Psoas muscle (tissue), 8 donors: ENCODE data around the gene RAG1. TPM values are rescaled to one million over a fixed set of nuclear protein-coding genes. Genes with fewer than 3 reads are reported as not detected.

Source experiments
- ATAC-seq, 4 donors: fragments of 200-7000 bp; cut with Tn5 transposase; one replicate each; pipeline ENCODE4 v1.9.1; 2020; ENCODE audit warnings: moderate library complexity in 3 of 4, mild to moderate bottlenecking in 2 of 4
- DNase-seq, 2 donors: peaks; one replicate each; pipeline ENCODE4 v3.0.0-alpha.2; 2020
- H3K27ac ChIP-seq: fragments of 200-600 bp; one replicate; pipeline ENCODE4 v1.8.0; 2022
- H3K27me3 ChIP-seq, 3 donors: fragments of 200-600 bp in 1 of 3; one replicate each; pipeline versions ENCODE4 v1.6.1 to v1.8.0; 2013 to 2022; ENCODE audit warnings: low read length in 2 of 3, mild to moderate bottlenecking in 2 of 3, moderate library complexity in 1 of 3; ENCODE audit not compliant: insufficient read depth in 3 of 3
- H3K36me3 ChIP-seq, 2 donors: fragments of 200-600 bp in 1 of 2; one replicate each; pipeline versions ENCODE4 v1.6.1 to v1.8.0; 2013 to 2022; ENCODE audit warnings: low read depth in 1 of 2, mild to moderate bottlenecking in 1 of 2, moderate library complexity in 1 of 2; ENCODE audit not compliant: insufficient read depth in 1 of 2
- H3K4me1 ChIP-seq: fragments of 200-600 bp; one replicate; pipeline ENCODE4 v1.8.0; 2022
- H3K4me3 ChIP-seq: fragments of 200-600 bp; one replicate; pipeline ENCODE4 v1.8.0; 2022; ENCODE audit warnings: mild to moderate bottlenecking
- H3K9me3 ChIP-seq: fragments of 200-600 bp; one replicate; pipeline ENCODE4 v1.8.0; 2022
- CTCF ChIP-seq: fragments of 200-600 bp; IDR thresholded peaks from one replicate; pipeline ENCODE4 v1.8.0; 2022; ENCODE audit warnings: antibody characterized with exemption
- WGBS, 3 donors: extraction: QIAGEN DNeasy Blood & Tissue Kit; methylation state at CpG; one replicate each; pipeline versions ENCODE4 v1.1.6 to v1.1.7; 2013; 5-methylcytosine and 5-hydroxymethylcytosine counted together
- intact Hi-C, 2 donors: fragments of 100-400 bp; cut with DNase I; formaldehyde crosslinking; loops; one replicate each; pipeline versions ENCODE4 v1.11.0 to v1.14.2; 2022
- polyA plus RNA-seq, 3 donors: library from polyadenylated mRNA; stranded (reverse); fragments of 200-250 nt; gene quantifications; one replicate each; pipeline ENCODE4 v1.2.3, GENCODE V29; 2013
- total RNA-seq, 4 donors: library from RNA; stranded (reverse); fragmentation: NEBNext Ultra II Directional in 2 of 4; extraction: Animal tissue kit (Norgen Biotek cat#: 25700) in 2 of 4; gene quantifications; one replicate each; pipeline versions ENCODE4 v1.2.1 to v1.2.4, GENCODE V29; 2021 to 2023
- donor health status: healthy with polysubstance abuse.
- donor health status: DM: no; HTN: no; CAD: no; lungs with moderate emphysema.
- donor health status: Bipolar disorder and iron deficiency.
- donor health status: healthy.
- donor health status: DM: yes; HTN: yes; CAD: no.
- donor health status: DM: no; HTN: no; CAD: no.
- donor health status: DM: no; HTN: no; CAD: no.
- donor health status: DM: yes; HTN: yes; CAD: no.

RAG1 gene
- total and polyA plus RNA-seq, 7 donors, result 0.04 to 1.7 (median 0.44) TPM

GRCh38 chr11:36628141-36628540 lies 60.3 kb downstream of the RAG1 start:
- Histone ChIP-seq H3K36me3 (no peaks in the 10 kb centered on the region), H3K27ac (no peak overlapping the region), H3K4me3 (no peak overlapping the region), H3K27me3 (no peaks in the 10 kb centered on the region), H3K9me3 (no peaks in the 10 kb centered on the region), H3K4me1 (no peaks in the 10 kb centered on the region)
- TF ChIP-seq CTCF, result no peak
- intact Hi-C loops, result no loop called here
- 91 to 96% (median 96%) methylated on average over 5 of the region's 5 CpGs for WGBS, 3 donors
- ATAC-seq (no peak), DNase-seq (no peak)

- WGBS, 3 donors, result 42 to 66% (median 45%) methylated on average over 4 of the region's 4 CpGs
- Histone ChIP-seq H3K27me3 (no peaks in the 10 kb centered on the region), H3K36me3 (no peaks in the 10 kb centered on the region), H3K27ac (no peak overlapping the region), H3K4me1 (no peaks in the 10 kb centered on the region), H3K9me3 (no peaks in the 10 kb centered on the region), H3K4me3 (no peak overlapping the region)
- TF ChIP-seq CTCF, result no peak
- no peak for ATAC-seq
- intact Hi-C loops, result no loop called here
- DNase-seq, result no peak
Measured at GRCh38 chr11:36628765-36629244, 61.0 kb downstream of the RAG1 start.

Other genes starting within 250 kb of the RAG1 start
- 10 to 100 TPM; 11.1 to 14.9 (median 11.6) TPM for gene TRAF6, start 57.7 kb upstream of the RAG1 start, total RNA-seq
- 1 to 10 TPM; 4.7 to 9.7 (median 6.7) TPM for gene TRAF6, start 57.7 kb upstream of the RAG1 start, polyA plus RNA-seq
- gene IFTAP, start 26.5 kb downstream of the RAG1 start, total RNA-seq, result 10 to 100 TPM; 21.3 to 36.4 (median 26.0) TPM
- 10 to 100 TPM; 28.2 to 58.7 (median 40.3) TPM for gene IFTAP, start 26.5 kb downstream of the RAG1 start, polyA plus RNA-seq
- not detected for gene RAG2, start 30.2 kb downstream of the RAG1 start, total RNA-seq
- under 1 TPM in 1 of 3 donors, not detected in 2; 0.43 TPM for gene RAG2, start 30.2 kb downstream of the RAG1 start, polyA plus RNA-seq